Astrocyte (in vitro differentiated cells and primary cell): Measurements from ENCODE around the gene EDDM13. TPM values are rescaled to one million over a fixed set of nuclear protein-coding genes. Genes with fewer than 3 reads are reported as not detected.

Source experiments
- DNase-seq: peaks from one replicate; pipeline ENCODE4 v3.0.0-alpha.2; 2010; ENCODE audit warnings: low read depth
- FAIRE-seq: peaks from 2 replicates; lab custom pipeline; 2011; peaks lifted over from hg19 to GRCh38; lab: Jason Lieb, UNC
- H2AFZ ChIP-seq: 2 replicates; pipeline ENCODE4 v1.6.0; 2012; ENCODE audit warnings: low read depth, low read length, inconsistent platforms
- H3K27ac ChIP-seq: 2 replicates; pipeline ENCODE4 v1.5.1; 2011; ENCODE audit warnings: low read depth, low read length, inconsistent platforms
- H3K27me3 ChIP-seq: 2 replicates; pipeline ENCODE4 v1.6.0; 2011; ENCODE audit warnings: low read length, inconsistent platforms; ENCODE audit not compliant: insufficient read depth
- H3K36me3 ChIP-seq: 2 replicates; pipeline ENCODE4 v1.5.1; 2011; ENCODE audit warnings: low read length, inconsistent platforms; ENCODE audit not compliant: insufficient read depth
- H3K4me1 ChIP-seq: 2 replicates; pipeline ENCODE4 v1.5.1; 2011; ENCODE audit warnings: low read length, inconsistent platforms; ENCODE audit not compliant: insufficient read depth
- H3K4me2 ChIP-seq: 2 replicates; pipeline ENCODE4 v1.6.0; 2012; ENCODE audit warnings: low read length, inconsistent platforms
- H3K4me3 ChIP-seq: 2 replicates; pipeline ENCODE4 v1.5.1; 2011; ENCODE audit warnings: low read depth, mild to moderate bottlenecking, low read length, inconsistent platforms; ENCODE audit not compliant: insufficient read depth
- H3K79me2 ChIP-seq: 2 replicates; pipeline ENCODE4 v1.6.0; 2012; ENCODE audit warnings: mild to moderate bottlenecking, low read length, inconsistent platforms; ENCODE audit not compliant: insufficient read depth
- H3K9ac ChIP-seq: 2 replicates; pipeline ENCODE4 v1.6.0; 2012; ENCODE audit warnings: mild to moderate bottlenecking, low read length, inconsistent platforms
- H3K9me3 ChIP-seq: 2 replicates; pipeline ENCODE4 v1.5.1; 2012; ENCODE audit warnings: low read depth, mild to moderate bottlenecking, low read length, inconsistent platforms; ENCODE audit not compliant: insufficient read depth
- H4K20me1 ChIP-seq: 2 replicates; pipeline ENCODE4 v1.6.0; 2012; ENCODE audit warnings: low read length, inconsistent platforms; ENCODE audit not compliant: insufficient read depth
- H3K27ac Mint-ChIP-seq: one replicate; pipeline ENCODE4 v1.8.0; 2021; ENCODE audit warnings: mild to moderate bottlenecking, mixed read lengths; ENCODE audit not compliant: unreplicated experiment
- H3K27me3 Mint-ChIP-seq: one replicate; pipeline ENCODE4 v1.8.0; 2021; ENCODE audit warnings: low read depth, mixed read lengths; ENCODE audit not compliant: unreplicated experiment
- H3K36me3 Mint-ChIP-seq: one replicate; pipeline ENCODE4 v1.8.0; 2021; ENCODE audit warnings: low read depth, mixed read lengths; ENCODE audit not compliant: unreplicated experiment
- H3K4me1 Mint-ChIP-seq: one replicate; pipeline ENCODE4 v1.8.0; 2021; ENCODE audit warnings: low read depth, mixed read lengths; ENCODE audit not compliant: unreplicated experiment
- H3K4me3 Mint-ChIP-seq: one replicate; pipeline ENCODE4 v1.8.0; 2021; ENCODE audit warnings: mild to moderate bottlenecking, moderate library complexity, mixed read lengths; ENCODE audit not compliant: unreplicated experiment
- H3K9me3 Mint-ChIP-seq: one replicate; pipeline ENCODE4 v1.8.0; 2021; ENCODE audit warnings: mild to moderate bottlenecking, mixed read lengths; ENCODE audit not compliant: unreplicated experiment
- EZH2 ChIP-seq: IDR thresholded peaks from 2 replicates; pipeline ENCODE4 v1.6.1; 2012; ENCODE audit warnings: mild to moderate bottlenecking, low read length, inconsistent platforms; ENCODE audit not compliant: insufficient read depth
- total RNA-seq: library from RNA; stranded (reverse); gene quantifications from 2 replicates; pipeline ENCODE4 v1.2.1, GENCODE V29; 2021
- TF ChIP-seq, protein P1 (sequence below): IDR thresholded peaks from 2 replicates; pipeline ENCODE4 v1.5.1; 2011; ENCODE audit warnings: low read depth, mild to moderate bottlenecking, inconsistent platforms, low read length, moderate library complexity; ENCODE audit not compliant: insufficient read depth

The EDDM13 gene
- total RNA-seq, 1 donor from 2014 or later = not detected

DNA sequence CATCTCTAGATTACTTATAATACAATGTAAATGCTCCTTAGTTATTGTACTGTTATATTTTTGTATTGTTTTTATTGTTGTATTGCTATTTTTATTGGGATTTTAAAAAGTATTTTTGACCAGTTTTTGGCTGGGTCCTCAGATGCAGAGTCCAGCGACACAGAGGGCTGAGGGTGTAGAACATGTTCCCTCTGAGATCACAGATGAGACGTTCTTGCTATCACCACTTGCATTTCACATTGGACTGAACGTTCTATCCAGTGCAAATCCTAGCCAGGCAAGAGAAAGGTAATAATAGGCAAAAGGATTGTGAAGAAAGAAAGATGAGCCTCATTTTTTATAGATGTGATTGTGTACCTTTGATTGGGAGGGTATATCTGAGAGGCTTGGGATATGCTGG, 27.1 kb downstream of the EDDM13 start:
- H2AFZ ChIP-seq = no peak overlapping the region
- H3K27ac ChIP-seq = no peak overlapping the region
- Mint-ChIP-seq H3K27me3 (no peaks in the 10 kb centered on the region), H3K9me3 (peaks cover 7% of the 10 kb centered on the region), H3K27ac (no peak overlapping the region), H3K4me3 (no peak overlapping the region), H3K36me3 (peaks cover 32% of the 10 kb centered on the region), H3K4me1 (peaks cover 3% of the 10 kb centered on the region)
- FAIRE-seq (no peak), DNase-seq (no peak)
- H4K20me1 ChIP-seq = no peaks in the 10 kb centered on the region
- H3K4me3 ChIP-seq = no peak overlapping the region
- peaks cover 3% of the 10 kb centered on the region for H3K4me1 ChIP-seq
- no peaks in the 10 kb centered on the region for H3K9me3 ChIP-seq
- H3K4me2 ChIP-seq = no peak overlapping the region
- no peaks in the 10 kb centered on the region for H3K79me2 ChIP-seq
- no peak overlapping the region for H3K9ac ChIP-seq
- H3K27me3 ChIP-seq = no peaks in the 10 kb centered on the region
- no peak for TF ChIP-seq EZH2
- H3K36me3 ChIP-seq = no peaks in the 10 kb centered on the region

GRCh38 chr19:56301155-56301554, 28.6 kb downstream of the EDDM13 start:
- no peaks in the 10 kb centered on the region for H3K36me3 ChIP-seq
- no peaks in the 10 kb centered on the region for H4K20me1 ChIP-seq
- no peak overlapping the region for H2AFZ ChIP-seq
- no peak for TF ChIP-seq EZH2
- TF ChIP-seq, protein P1, sequence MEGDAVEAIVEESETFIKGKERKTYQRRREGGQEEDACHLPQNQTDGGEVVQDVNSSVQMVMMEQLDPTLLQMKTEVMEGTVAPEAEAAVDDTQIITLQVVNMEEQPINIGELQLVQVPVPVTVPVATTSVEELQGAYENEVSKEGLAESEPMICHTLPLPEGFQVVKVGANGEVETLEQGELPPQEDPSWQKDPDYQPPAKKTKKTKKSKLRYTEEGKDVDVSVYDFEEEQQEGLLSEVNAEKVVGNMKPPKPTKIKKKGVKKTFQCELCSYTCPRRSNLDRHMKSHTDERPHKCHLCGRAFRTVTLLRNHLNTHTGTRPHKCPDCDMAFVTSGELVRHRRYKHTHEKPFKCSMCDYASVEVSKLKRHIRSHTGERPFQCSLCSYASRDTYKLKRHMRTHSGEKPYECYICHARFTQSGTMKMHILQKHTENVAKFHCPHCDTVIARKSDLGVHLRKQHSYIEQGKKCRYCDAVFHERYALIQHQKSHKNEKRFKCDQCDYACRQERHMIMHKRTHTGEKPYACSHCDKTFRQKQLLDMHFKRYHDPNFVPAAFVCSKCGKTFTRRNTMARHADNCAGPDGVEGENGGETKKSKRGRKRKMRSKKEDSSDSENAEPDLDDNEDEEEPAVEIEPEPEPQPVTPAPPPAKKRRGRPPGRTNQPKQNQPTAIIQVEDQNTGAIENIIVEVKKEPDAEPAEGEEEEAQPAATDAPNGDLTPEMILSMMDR = no peak
- H3K27ac ChIP-seq = no peak overlapping the region
- no peak overlapping the region for H3K4me2 ChIP-seq
- H3K27me3 ChIP-seq = no peaks in the 10 kb centered on the region
- H3K27ac Mint-ChIP-seq = no peak overlapping the region
- DNase-seq (no peak), FAIRE-seq (no peak)
- H3K9me3 Mint-ChIP-seq = peaks cover 7% of the 10 kb centered on the region
- no peak overlapping the region for H3K9ac ChIP-seq
- no peaks in the 10 kb centered on the region for H3K9me3 ChIP-seq
- H3K4me3 ChIP-seq = no peak overlapping the region
- H3K4me3 Mint-ChIP-seq = no peak overlapping the region
- H3K36me3 Mint-ChIP-seq = peaks cover 31% of the 10 kb centered on the region
- no peaks in the 10 kb centered on the region for H3K27me3 Mint-ChIP-seq
- no peaks in the 10 kb centered on the region for H3K79me2 ChIP-seq
- no peaks in the 10 kb centered on the region for H3K4me1 ChIP-seq
- H3K4me1 Mint-ChIP-seq = no peaks in the 10 kb centered on the region

GRCh38 chr19:56301886-56302620, 29.5 kb downstream of the EDDM13 start:
- H3K27me3 ChIP-seq = no peaks in the 10 kb centered on the region
- H3K27ac ChIP-seq = no peak overlapping the region
- no peaks in the 10 kb centered on the region for H3K4me1 Mint-ChIP-seq
- FAIRE-seq (no peak), DNase-seq (no peak)
- no peak for TF ChIP-seq EZH2
- TF ChIP-seq, protein P1 = no peak
- peaks cover 7% of the 10 kb centered on the region for H3K9me3 Mint-ChIP-seq
- no peaks in the 10 kb centered on the region for H3K9me3 ChIP-seq
- no peaks in the 10 kb centered on the region for H3K27me3 Mint-ChIP-seq
- H2AFZ ChIP-seq = no peak overlapping the region
- H3K4me1 ChIP-seq = no peaks in the 10 kb centered on the region
- no peaks in the 10 kb centered on the region for H3K36me3 ChIP-seq
- H3K4me3 ChIP-seq = no peak overlapping the region
- H3K27ac Mint-ChIP-seq = no peak overlapping the region
- H3K9ac ChIP-seq = no peak overlapping the region
- no peaks in the 10 kb centered on the region for H4K20me1 ChIP-seq
- H3K4me2 ChIP-seq = no peak overlapping the region
- no peaks in the 10 kb centered on the region for H3K79me2 ChIP-seq
- H3K36me3 Mint-ChIP-seq = peaks cover 30% of the 10 kb centered on the region
- no peak overlapping the region for H3K4me3 Mint-ChIP-seq
